ENCODE measurements around the gene GUCA2B.

Gene GUCA2B

GRCh38 chr1:42143896-42144710 lies 9.1 kb upstream of the GUCA2B start:
- no peak for DNase-seq (ENCODE audit: low read depth)

GRCh38 chr1:42144711-42145388 lies 8.4 kb upstream of the GUCA2B start:
- DNase-seq (ENCODE audit: low read depth): no peak

- DNase-seq (ENCODE audit: low read depth): no peak
These were observed 7.9 kb upstream of the GUCA2B start for GRCh38 chr1:42145389-42145716.

DNA sequence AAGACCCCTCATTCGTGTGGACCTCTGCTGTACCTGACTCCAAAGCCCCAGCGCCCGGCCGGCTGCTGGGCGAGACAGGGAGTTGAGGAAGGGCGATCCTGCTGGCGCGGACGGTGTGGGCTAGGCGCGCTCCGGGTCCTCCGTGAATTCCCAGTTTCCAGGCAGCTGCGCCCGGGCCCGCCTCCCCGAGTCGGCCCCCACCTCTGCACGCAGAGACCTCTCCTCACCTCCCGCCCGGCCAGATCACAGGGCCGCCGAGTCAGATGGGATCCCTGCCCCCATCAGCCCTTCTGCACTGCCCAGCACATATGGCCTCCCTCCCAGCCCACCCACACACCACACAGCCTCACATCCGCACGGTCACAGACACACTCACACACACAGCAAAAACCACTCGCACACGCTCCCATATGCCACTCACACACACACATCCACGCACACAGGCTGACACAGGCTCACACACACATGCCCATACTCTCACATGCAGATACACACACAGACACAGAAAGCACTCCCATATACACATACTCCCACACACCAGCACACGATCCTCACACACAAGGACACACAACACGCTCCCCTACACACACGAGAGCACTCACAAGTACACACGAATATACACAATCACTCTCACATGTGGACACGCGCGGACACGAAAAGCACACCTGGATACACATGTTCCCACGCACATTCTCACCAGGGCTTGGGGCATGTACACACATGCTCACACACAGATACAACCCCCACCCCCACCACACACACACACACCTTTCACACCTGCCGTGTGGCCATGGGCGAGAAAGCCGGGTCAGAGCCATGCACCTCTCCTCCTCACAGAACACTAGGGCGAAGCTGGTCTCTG lies 7.2 kb upstream of the GUCA2B start:
- no peak for DNase-seq (ENCODE audit: low read depth)

GRCh38 chr1:42146626-42147320 lies 6.4 kb upstream of the GUCA2B start:
- DNase-seq (ENCODE audit: low read depth): peak; percentile 13

GRCh38 chr1:42148166-42148565 lies 5.0 kb upstream of the GUCA2B start:
- DNase-seq (ENCODE audit: low read depth): no peak

GRCh38 chr1:42150651-42151050 lies 2.6 kb upstream of the GUCA2B start:
- DNase-seq (ENCODE audit: low read depth): no peak

- no peak for DNase-seq (ENCODE audit: low read depth)
These were observed 1.1 kb upstream of the GUCA2B start for GRCh38 chr1:42152119-42152518.

DNA sequence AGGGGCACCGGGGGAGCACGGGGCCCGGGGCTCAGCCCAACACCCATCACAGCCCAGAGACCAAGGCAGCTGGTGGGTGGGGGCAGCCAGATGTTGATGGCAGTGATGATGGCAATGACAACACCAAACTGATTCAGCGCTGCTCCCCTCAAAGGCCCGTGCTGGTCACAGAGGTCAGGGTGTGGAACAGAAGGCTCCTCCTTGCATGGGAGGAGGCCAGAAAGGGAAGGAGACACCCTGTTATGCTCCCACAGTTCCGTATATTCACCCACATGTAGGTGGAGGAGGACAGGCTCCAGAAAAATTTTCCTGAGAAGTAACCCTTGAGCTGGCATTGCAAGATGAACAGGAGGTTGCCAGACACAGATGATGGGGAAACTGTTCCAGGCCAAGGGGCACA lies 414 bp downstream of the GUCA2B start:
- DNase-seq (ENCODE audit: low read depth): no peak

- no peak for DNase-seq (ENCODE audit: low read depth)
These were observed 1.5 kb downstream of the GUCA2B start for GRCh38 chr1:42154685-42155084.

DNA sequence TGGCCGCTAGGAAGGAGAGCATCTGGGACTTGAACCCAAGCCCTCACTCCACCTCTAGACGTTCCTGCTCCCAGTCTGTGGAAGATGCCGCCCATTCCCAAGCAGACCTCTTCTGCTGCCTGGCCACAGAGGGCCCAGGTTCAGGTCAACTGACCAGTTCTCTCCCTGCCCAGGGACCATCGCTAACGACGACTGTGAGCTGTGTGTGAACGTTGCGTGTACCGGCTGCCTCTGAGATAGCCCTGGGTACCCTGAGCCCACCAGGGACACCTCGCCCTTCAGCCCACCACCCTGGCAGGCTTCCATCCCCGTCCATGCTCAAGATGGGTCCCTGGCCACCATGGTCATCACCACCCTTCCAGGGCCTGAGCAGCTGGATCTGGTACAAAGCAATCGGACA lies 2.2 kb downstream of the GUCA2B start:
- DNase-seq (ENCODE audit: low read depth): no peak

DNA sequence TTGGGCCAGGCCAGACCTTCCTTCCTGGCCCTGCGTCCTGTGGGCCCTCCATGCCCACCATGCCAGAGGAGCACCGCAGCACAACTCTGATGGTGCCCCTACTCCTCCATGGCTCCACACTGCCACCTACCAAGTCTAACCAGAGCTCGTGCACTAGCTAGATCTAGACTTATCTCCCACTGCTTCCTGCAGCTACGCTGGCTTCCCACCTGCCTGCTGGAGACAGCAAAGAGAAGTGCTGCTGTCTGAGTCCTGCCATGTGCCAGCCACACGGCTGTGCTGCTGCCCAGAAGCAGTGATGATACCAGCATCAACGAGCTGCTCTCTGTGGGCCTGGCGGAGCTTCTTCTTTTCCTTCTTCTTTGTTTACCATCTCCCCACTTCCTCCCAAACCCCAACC lies 4.5 kb downstream of the GUCA2B start:
- no peak for DNase-seq (ENCODE audit: low read depth)

DNA sequence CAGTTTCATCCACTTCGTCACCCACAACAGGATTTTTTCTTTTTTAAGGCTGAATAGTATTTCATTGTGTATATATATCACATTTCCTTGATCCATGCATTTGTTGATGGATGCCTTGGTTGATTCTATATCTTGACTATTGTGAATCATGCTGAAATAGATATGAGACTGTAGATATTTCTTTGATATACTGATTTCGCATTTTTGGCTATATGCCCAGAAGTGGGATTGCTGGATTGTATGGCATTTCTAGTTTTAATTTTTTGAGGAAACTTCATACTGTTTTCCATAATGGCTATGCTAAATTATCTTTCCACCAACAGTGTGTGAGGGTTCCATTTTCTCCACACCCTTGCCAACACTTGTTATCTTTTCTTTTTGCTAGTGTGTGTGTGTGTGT lies 5.0 kb downstream of the GUCA2B start:
- DNase-seq (ENCODE audit: low read depth): no peak

DNA sequence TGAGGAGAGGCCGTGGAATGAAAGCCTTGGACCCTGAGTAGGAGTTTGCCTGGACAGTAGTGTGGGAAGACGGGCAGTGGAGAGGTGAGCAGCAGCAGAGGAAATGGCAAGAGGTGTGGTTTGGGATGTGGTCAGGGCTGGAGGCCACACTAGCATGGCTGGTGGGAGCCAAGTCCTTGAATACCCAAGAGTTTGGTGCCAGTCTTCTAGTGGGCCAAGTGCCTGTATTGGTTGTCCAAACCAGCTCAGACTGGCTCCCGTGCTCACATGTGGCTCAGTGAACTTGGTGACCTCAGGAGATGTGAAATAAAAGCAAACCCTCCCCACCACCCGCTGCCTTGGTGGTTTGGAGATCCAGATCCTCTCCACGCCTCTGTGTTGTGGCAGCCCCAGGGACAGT lies 9.0 kb downstream of the GUCA2B start:
- no peak for DNase-seq (ENCODE audit: low read depth)

DNA sequence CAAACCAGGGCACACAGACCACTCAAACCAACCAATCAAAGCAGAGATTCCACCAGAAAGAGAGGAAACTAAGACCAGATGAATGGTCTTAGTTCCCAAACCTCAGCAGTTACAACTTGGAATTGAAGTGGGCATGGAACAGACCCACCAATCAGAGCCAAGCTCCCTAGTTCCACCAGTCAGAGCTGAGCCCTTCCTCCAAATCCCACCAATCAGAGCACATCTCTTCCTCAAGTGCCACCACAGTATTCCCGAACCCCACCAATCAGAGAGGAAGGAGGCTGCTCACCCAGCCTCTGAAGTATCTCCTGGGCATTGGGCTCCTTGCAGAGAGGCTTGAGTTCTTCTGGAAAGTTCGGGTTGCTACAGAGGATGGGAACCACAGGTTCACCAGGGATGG lies 9.9 kb downstream of the GUCA2B start:
- no peak for DNase-seq (ENCODE audit: low read depth)

GRCh38 chr1:42163536-42164503 lies 10.6 kb downstream of the GUCA2B start:
- DNase-seq (ENCODE audit: low read depth): no peak

GRCh38 chr1:42164551-42165420 lies 11.6 kb downstream of the GUCA2B start, which contains the start of gene GUCA2A:
GUCA2A (minus strand) TSS chr1:42164745; CDS start chr1:42164712, 33 bp downstream.
- no peak for DNase-seq (ENCODE audit: low read depth)

DNA sequence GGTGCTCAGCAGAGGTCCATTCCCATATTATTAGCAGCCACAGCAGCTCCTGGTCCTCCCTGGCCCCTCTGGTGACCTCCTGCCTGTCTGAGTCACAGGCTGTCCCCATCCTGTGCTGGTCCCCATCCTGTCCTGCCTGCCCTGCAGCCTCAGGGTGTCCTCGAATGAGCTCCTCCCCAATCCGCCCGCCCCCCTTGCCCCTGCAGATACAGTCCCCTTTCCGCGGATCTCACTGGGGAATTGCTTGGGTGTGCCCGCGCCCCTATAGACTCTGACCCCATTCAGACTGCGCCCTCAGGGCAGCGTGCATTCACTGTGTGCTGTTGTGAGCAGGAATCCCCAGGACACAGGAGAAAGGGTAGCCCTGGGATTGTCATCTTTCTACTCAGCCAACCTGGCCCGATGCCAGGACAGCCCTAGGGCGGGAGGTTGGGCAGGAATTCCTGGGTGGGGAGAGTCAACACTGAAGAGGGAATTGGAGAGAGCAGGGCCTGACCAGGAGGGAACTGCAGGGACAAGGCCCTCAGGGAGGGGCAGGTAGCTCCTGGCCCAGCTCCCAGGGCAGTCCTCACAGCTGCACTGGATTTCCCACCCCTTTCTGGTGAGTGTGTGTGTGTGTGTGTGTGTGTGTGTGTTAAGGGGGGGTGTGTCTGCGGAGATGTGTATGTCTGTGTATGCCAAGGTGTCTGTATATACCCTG lies 12.5 kb downstream of the GUCA2B start:
- DNase-seq (ENCODE audit: low read depth): no peak

Measured in stromal cell of bone marrow (primary cell).